ENCODE measurements around the gene NGF. TPM values are rescaled to one million over a fixed set of nuclear protein-coding genes. Genes with fewer than 3 reads are reported as not detected.

NGF gene
- total and polyA plus RNA-seq, 9 of the 15 experiments (the other 6 are each of a cell fraction or from before 2014, with no cell fraction given) = not detected

DNA sequence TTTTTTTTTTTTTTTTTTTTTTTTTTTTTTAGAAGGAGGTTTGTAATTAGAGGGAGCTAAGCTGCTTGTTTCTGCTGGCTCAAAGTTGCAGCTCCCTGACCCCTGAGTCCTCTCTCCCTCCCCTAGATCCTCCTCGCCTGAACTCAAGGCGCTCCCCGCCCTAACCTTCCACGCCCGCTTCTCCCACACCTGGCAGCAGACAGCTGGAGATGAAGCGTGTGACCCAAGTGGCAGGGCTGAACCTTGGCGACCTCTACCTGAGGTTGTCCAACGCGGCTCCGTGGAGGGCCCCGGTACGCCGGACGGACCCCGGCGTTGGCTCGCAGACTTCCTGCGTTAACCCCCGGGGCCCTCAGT, 795 bp downstream of the NGF start:
- H4K20me1 ChIP-seq (replicated peaks; ENCODE audit: control insufficient read depth, insufficient read depth, low read length) = no peaks in the 10 kb centered on the region; the same call in 1 of the 2 replicates
- H3K4me1 ChIP-seq (replicated peaks in 1 of 2; ENCODE audit: control insufficient read depth in 2 of 2, insufficient read depth in 2 of 2, low read length in 2 of 2) = peaks cover 0 to 7% of the 10 kb centered on the region in 2 experiments; a peak in 1 of 5 replicates
- H3K9me3 ChIP-seq (replicated peaks; ENCODE audit: control insufficient read depth, insufficient read depth, low read depth, low read length) = no peaks in the 10 kb centered on the region
- H3K27me3 ChIP-seq (ENCODE audit: control insufficient read depth in 2 of 2, insufficient read depth in 2 of 2, low read length in 2 of 2) = peaks cover 0 to 18% of the 10 kb centered on the region in 2 experiments; a peak in 3 of 5 replicates
- no peak overlapping the region for H2AFZ ChIP-seq (ENCODE audit: low read depth, low read length)
- H3K9ac ChIP-seq (ENCODE audit: insufficient read depth in 1 of 2, low read depth in 2 of 2, low read length in 2 of 2) = no peak overlapping the region
- no peaks in the 10 kb centered on the region for H3K36me3 ChIP-seq (ENCODE audit: control insufficient read depth, insufficient read depth, low read length)
- H3K4me3 ChIP-seq = no peak overlapping the region
- H3K79me2 ChIP-seq (ENCODE audit: control insufficient read depth, insufficient read depth, low read length) = no peaks in the 10 kb centered on the region
- in situ Hi-C loops (cut with MboI) = no loop called here
- intact Hi-C loops (cut with micrococcal nuclease) = no loop called here
- TF ChIP-seq HDAC3 (IDR thresholded peaks at IDR 0.05; ENCODE audit: borderline replicate concordance, partially characterized antibody) (no peak), TGIF2 (CRISPR knock-in tag; IDR thresholded peaks at IDR 0.05) (no peak), EZH2 (IDR thresholded peaks at IDR 0.05; ENCODE audit: borderline replicate concordance, low read depth, low read length) (no peak), ZBTB17 (CRISPR knock-in tag; IDR thresholded peaks at IDR 0.05) (no peak), PHF21A (IDR thresholded peaks at IDR 0.05; ENCODE audit: borderline replicate concordance, low read depth) (no peak)
- TF ChIP-seq, protein P1, sequence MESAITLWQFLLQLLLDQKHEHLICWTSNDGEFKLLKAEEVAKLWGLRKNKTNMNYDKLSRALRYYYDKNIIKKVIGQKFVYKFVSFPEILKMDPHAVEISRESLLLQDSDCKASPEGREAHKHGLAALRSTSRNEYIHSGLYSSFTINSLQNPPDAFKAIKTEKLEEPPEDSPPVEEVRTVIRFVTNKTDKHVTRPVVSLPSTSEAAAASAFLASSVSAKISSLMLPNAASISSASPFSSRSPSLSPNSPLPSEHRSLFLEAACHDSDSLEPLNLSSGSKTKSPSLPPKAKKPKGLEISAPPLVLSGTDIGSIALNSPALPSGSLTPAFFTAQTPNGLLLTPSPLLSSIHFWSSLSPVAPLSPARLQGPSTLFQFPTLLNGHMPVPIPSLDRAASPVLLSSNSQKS (CRISPR knock-in tag; IDR thresholded peaks at IDR 0.05) = no peak
- no peaks in the 10 kb centered on the region for H3K9me1 ChIP-seq (ENCODE audit: control insufficient read depth, insufficient read depth, low read length)
- H3K27ac ChIP-seq (ENCODE audit: extremely low read depth, low read depth, low read length) = no peak overlapping the region
- FAIRE-seq = no peak
- ChIA-PET POLR2A (no interaction called here), CTCF (ENCODE audit: low intra/inter-chr PET ratio) (no interaction called here)
- no peak for DNase-seq (ENCODE audit: extremely low read depth in 1 of 4, low spot score in 3 of 4)
- no peak; the same call in 2 of the 3 replicates for ATAC-seq
- WGBS (ENCODE audit: insufficient coverage, low coverage, missing lambda C conversion rate) = under 1% methylated on average over 19 of the region's 19 CpGs
- BruUV-seq (replicated peaks) = no TSS peak
- H3K4me2 ChIP-seq (ENCODE audit: insufficient read depth, low read length) = no peak overlapping the region
